Measurements from ENCODE around the gene RSPH6A. TPM values are rescaled to one million over a fixed set of nuclear protein-coding genes. Genes with fewer than 3 reads are reported as not detected.

The RSPH6A gene
- total RNA-seq, 1 experiment from 2014 or later, result 0.05 TPM

Other genes with a start within 250 kb of the RSPH6A start
- 6.0 and 6.3 TPM in 2 replicates for gene OPA3, start 230.5 kb downstream of the RSPH6A start, total RNA-seq (2014; rRNA removed; shearing (Covaris generic))
- gene GPR4, start 213.1 kb downstream of the RSPH6A start, total RNA-seq (2014; rRNA removed; shearing (Covaris generic)), result 0.09 and 0.57 TPM in 2 replicates
- 19.1 and 21.4 TPM in 2 replicates for gene EML2, start 175.9 kb downstream of the RSPH6A start, total RNA-seq (2014; rRNA removed; shearing (Covaris generic))
- gene GIPR, start 147.1 kb downstream of the RSPH6A start, total RNA-seq (2014; rRNA removed; shearing (Covaris generic)), result 0.69 and 1.1 TPM in 2 replicates
- gene SNRPD2, start 123.4 kb downstream of the RSPH6A start, total RNA-seq (2014; rRNA removed; shearing (Covaris generic)), result 213 and 246 TPM in 2 replicates
- 6.3 and 6.6 TPM in 2 replicates for gene QPCTL, start 122.6 kb downstream of the RSPH6A start, total RNA-seq (2014; rRNA removed; shearing (Covaris generic))
- 9.8 and 11.5 TPM in 2 replicates for gene FBXO46, start 84.4 kb downstream of the RSPH6A start, total RNA-seq (2014; rRNA removed; shearing (Covaris generic))
- gene MEIOSIN, start 81.9 kb downstream of the RSPH6A start, total RNA-seq (2014; rRNA removed; shearing (Covaris generic)), result not detected in 2 replicates
- gene SIX5, start 46.1 kb downstream of the RSPH6A start, total RNA-seq (2014; rRNA removed; shearing (Covaris generic)), result 10.3 and 13.3 TPM in 2 replicates
- 10.1 and 10.6 TPM in 2 replicates for gene DMPK, start 32.8 kb downstream of the RSPH6A start, total RNA-seq (2014; rRNA removed; shearing (Covaris generic))
- 21.2 and 21.9 TPM in 2 replicates for gene DMWD, start 22.5 kb downstream of the RSPH6A start, total RNA-seq (2014; rRNA removed; shearing (Covaris generic))
- 26.6 and 27.8 TPM in 2 replicates for gene SYMPK, start 47.8 kb upstream of the RSPH6A start, total RNA-seq (2014; rRNA removed; shearing (Covaris generic))
- gene FOXA3, start 49.0 kb upstream of the RSPH6A start, total RNA-seq (2014; rRNA removed; shearing (Covaris generic)), result 0.14 TPM in 1 of 2 replicates, not detected in the other
- gene IRF2BP1, start 70.8 kb upstream of the RSPH6A start, total RNA-seq (2014; rRNA removed; shearing (Covaris generic)), result 19.2 and 19.7 TPM in 2 replicates
- 1.2 and 2.7 TPM in 2 replicates for gene MYPOP, start 87.3 kb upstream of the RSPH6A start, total RNA-seq (2014; rRNA removed; shearing (Covaris generic))
- gene NANOS2, start 99.5 kb upstream of the RSPH6A start, total RNA-seq (2014; rRNA removed; shearing (Covaris generic)), result not detected in 2 replicates
- 0.06 TPM in 1 of 2 replicates, not detected in the other for gene NOVA2, start 158.6 kb upstream of the RSPH6A start, total RNA-seq (2014; rRNA removed; shearing (Covaris generic))
- 1.5 and 3.7 TPM in 2 replicates for gene CCDC61, start 180.2 kb upstream of the RSPH6A start, total RNA-seq (2014; rRNA removed; shearing (Covaris generic))
- gene PGLYRP1, start 207.7 kb upstream of the RSPH6A start, total RNA-seq (2014; rRNA removed; shearing (Covaris generic)), result not detected in 2 replicates
- gene IGFL4, start 225.7 kb upstream of the RSPH6A start, total RNA-seq (2014; rRNA removed; shearing (Covaris generic)), result 0.25 TPM in 1 of 2 replicates, not detected in the other